T1000 (cell line): ENCODE results near the gene IMPDH1.

Experiments
- DNase-seq: peaks from one replicate; lab custom pipeline; 2025; ENCODE audit warnings: mixed read lengths; lab: John Stamatoyannopoulos, UW

IMPDH1 gene

GRCh38 chr7:128405471-128406313, 4.1 kb downstream of the IMPDH1 start:
- no peak for DNase-seq

DNA sequence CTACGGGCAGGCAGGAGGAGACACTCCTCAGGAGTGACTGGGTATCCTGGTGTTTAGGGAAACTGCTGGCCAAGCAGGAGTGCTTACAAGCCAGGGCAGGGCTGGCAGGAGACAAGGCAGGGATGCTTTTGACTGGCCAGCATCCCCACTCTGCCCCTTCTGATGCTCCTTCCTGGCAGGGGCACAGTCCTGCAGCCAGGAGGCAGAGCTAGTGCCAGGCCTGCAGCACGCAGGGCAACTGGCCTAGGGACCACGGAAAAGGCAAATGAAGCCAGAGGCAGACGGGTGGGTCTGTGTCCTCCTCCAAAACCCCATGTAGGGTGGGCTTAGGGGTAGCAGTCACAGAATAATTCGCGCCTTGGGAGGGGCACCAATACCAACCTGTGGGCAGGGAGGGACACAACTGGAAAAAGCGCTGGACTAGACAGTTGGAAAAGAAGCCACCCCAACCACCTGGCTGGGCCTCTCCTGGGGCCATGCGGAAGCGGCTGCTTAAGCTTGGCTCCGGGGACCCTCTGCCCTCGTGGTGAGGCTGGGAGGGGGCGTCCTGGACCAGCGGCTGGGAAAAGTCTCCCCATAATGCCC, 4.8 kb downstream of the IMPDH1 start:
- DNase-seq, result no peak

GRCh38 chr7:128404143-128404681, 5.6 kb downstream of the IMPDH1 start:
- DNase-seq, result no peak

GRCh38 chr7:128403676-128404075, 6.1 kb downstream of the IMPDH1 start:
- DNase-seq, result no peak

GRCh38 chr7:128402356-128402755, 7.4 kb downstream of the IMPDH1 start:
- DNase-seq, result no peak

- DNase-seq, result no peak
Observed at GRCh38 chr7:128400566-128400965, 9.2 kb downstream of the IMPDH1 start.

GRCh38 chr7:128399991-128400390, 9.8 kb downstream of the IMPDH1 start:
- no peak for DNase-seq

DNA sequence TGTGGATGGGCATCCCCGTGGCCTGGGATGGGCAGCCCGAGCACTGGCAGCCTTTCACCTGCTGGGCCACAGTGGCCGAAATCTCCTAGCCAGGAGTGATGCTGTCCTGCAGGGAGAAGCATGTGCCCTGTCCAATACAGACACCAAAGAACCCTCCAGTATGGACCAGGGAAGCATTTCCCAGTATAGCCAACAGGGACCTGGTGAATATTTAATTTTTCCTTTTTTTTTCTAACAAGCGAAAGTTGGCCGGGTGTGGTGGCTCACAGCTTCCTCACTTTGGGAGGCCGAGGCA, 11.0 kb downstream of the IMPDH1 start:
- no peak for DNase-seq

DNA sequence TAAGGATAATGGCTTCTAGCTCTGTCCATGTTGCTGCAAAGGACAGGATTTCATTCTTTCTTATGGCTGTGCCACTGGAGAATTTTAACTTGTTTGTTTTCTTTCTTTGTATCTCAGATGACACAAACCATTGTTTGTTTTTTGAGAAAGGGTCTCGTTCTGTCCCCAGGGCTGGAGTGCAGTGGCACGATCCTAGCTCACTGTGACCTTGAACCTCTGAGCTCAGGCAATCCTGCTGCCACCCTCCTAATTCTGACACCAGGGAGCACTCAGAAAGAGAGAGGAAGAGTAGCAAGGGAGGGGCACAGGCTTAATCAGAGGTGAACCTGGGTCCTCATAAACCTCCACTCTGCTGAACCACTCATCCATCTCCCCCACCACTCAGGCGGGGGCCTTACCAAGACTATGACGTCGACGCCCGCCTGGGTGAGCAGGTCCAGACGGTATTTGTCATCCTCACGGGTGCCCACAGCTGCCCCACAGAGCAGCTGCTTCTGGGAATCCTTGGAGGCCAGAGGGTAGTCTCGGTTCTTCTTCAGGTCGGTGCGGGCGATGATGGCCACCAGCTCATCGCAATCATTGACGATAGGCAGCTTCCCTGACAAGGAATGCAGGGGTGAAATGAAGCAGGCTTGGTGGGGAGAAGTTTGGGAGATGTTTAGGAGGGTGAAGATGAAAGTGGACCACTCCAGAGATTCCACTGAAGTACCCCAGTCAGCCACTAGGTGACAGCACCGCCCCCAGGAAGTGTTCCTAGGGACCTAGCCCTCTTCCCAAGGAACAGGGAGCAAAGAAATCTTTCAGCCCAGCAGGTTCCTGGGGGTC, 11.6 kb downstream of the IMPDH1 start:
- DNase-seq, result peak; percentile 14

- DNase-seq, result no peak
Observed at GRCh38 chr7:128396357-128396756, 13.4 kb downstream of the IMPDH1 start.

DNA sequence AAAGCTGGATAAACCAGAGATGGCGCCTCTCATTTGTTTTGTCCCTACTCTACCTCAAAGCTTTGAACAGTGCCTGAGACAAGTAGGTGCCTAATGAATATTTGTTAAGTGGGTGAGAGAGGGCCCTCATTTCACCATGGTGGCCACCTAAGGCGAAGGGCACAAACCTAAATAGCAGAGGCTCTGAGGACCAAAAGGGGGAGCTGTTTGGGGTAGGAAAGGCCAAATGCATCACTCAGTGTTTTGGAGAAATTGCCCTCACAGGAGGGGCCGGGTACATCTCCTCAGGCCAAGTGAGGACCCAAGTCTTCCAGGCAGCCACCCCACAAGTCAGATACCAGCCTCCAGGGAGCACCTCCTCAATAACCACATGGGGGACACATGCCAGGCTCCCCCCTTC, 14.0 kb downstream of the IMPDH1 start:
- no peak for DNase-seq

DNA sequence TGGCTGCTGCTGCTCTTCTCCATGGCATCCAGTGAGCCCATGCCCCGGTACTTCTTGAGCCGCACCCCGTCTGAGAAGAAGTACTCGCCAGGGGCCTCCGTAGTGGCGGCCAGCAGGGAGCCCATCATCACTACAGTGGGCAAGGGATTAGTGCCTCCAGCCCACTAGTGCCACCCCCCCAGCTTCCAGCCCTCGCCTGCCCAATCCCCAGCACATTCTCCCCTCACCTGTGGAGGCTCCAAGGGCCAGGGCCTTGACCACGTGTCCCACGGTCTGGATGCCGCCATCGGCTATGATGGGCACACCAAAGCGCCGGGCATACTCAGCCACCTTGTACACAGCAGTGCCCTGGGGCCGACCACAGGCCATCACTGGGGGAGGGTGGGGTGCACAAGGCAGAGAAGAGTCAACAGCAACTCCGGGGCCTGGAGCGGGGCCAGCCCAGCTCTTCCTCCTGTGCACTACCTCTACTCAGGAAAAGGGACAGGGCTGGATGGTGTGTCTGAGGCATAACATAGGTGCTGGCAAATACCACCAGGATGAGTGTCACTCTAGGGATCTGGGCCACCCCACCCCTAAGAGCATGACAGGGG, 14.8 kb downstream of the IMPDH1 start:
- DNase-seq, result no peak

GRCh38 chr7:128393526-128394330, 16.1 kb downstream of the IMPDH1 start:
- no peak for DNase-seq

DNA sequence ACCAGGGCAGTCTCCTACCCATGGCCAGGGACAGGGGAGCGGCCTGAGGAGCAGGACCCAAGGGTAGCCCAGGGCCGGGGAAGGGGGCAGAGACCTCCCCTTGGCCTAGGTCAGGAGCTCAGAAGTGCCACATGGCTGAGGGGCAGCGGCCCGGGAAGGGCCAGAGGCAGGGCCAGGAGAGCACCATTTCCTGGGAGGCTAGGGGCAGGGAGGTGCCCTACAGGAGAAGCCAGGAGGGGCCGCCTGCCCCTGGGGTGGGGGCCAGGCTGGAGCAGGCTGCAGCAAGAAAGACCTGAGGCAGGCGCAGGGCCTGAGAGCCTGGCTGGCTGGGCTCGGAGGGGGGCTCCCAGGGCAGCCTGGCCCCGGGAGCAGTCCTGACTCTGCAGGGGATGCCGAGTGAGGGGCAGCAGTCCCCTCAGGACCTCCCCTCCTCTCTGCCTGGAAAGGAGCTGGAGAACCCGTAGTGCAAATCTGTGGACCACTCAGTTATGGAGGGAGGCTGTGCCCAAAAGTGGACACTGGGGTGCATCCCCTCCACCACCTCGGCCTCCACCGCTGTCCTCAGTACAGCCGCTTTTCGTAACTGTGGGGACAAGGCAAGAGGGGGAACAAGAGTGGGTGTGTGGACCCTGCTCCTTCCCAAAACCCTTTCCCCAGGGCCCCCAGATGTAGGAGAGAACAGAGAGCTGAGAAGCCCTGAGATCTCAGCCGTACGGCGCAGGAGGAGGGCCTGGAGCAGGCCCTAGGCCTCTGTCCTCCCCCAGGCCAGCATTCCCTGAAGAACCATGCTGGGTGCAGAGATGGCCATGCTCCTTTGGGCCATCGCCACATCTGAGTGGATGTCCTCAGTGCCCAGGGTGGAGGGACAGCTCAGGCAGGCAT, 17.1 kb downstream of the IMPDH1 start:
- no peak for DNase-seq

DNA sequence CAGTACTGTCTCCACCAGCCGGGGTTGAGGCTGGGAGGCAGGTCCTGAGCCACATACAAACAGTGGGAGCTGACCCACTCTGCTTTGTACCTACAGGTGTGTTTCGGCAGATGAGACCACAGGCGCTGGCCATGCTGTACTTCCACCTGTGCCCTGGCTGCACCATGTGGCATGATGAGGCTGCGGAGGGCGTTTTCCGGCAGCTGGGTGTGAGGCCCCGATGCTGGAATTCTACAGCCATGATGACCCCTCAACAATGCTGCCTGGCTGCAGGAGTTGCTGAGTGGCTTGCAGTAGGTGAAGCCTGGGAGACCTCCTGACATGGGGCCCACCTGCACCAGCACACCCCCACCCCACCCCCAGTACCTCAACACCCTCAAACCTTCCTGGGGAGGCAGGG, 18.0 kb downstream of the IMPDH1 start:
- no peak for DNase-seq

- DNase-seq, result no peak
Observed at GRCh38 chr7:128390871-128391565, 18.8 kb downstream of the IMPDH1 start.

- no peak for DNase-seq
Observed at GRCh38 chr7:128389618-128390329, 20.0 kb downstream of the IMPDH1 start.

GRCh38 chr7:128389085-128389617, 20.6 kb downstream of the IMPDH1 start:
- DNase-seq, result no peak

GRCh38 chr7:128388145-128388485, 21.7 kb downstream of the IMPDH1 start:
- DNase-seq, result no peak
